Effector CD8-positive, alpha-beta T cell (primary cell): Measurements from ENCODE around the gene KPNA4.
"Not testable (repeated sequence)": the region's sequence is repeated elsewhere in the genome, so short reads cannot be mapped to it uniquely, and the experiment has no call there.

Experiments
- DNase-seq: peaks from one replicate; lab custom pipeline; 2025; lab: John Stamatoyannopoulos, UW

KPNA4 gene

GRCh38 chr3:160573955-160574525 lies 8.7 kb upstream of the KPNA4 start:
- DNase-seq = not testable (repeated sequence)

GRCh38 chr3:160569894-160570652 lies 4.7 kb upstream of the KPNA4 start:
- no peak for DNase-seq

GRCh38 chr3:160568989-160569388 lies 3.6 kb upstream of the KPNA4 start:
- no peak for DNase-seq

GRCh38 chr3:160567774-160568173 lies 2.4 kb upstream of the KPNA4 start:
- no peak for DNase-seq

- DNase-seq = no peak
Observed at GRCh38 chr3:160566499-160566898, 1.1 kb upstream of the KPNA4 start.

GRCh38 chr3:160564949-160565441 lies 376 bp downstream of the KPNA4 start:
- peak; percentile 54 for DNase-seq

- peak; percentile 5 for DNase-seq
Observed at GRCh38 chr3:160564258-160564911, 986 bp downstream of the KPNA4 start.

GRCh38 chr3:160562952-160563351 lies 2.4 kb downstream of the KPNA4 start:
- DNase-seq = no peak

GRCh38 chr3:160557571-160557970 lies 7.8 kb downstream of the KPNA4 start:
- DNase-seq = no peak

- no peak for DNase-seq
Observed at GRCh38 chr3:160556141-160556540, 9.2 kb downstream of the KPNA4 start.

- DNase-seq = no peak
Observed at GRCh38 chr3:160554980-160555379, 10.4 kb downstream of the KPNA4 start.

GRCh38 chr3:160553827-160554226 lies 11.5 kb downstream of the KPNA4 start:
- DNase-seq = no peak

GRCh38 chr3:160546727-160547126 lies 18.6 kb downstream of the KPNA4 start:
- no peak for DNase-seq

- DNase-seq = no peak
Observed at GRCh38 chr3:160545504-160545871, 19.9 kb downstream of the KPNA4 start.

- DNase-seq = no peak
Observed at GRCh38 chr3:160544844-160545503, 20.4 kb downstream of the KPNA4 start.

GRCh38 chr3:160540551-160540950 lies 24.8 kb downstream of the KPNA4 start:
- DNase-seq = no peak

GRCh38 chr3:160538895-160539294 lies 26.5 kb downstream of the KPNA4 start:
- no peak for DNase-seq

- DNase-seq = no peak
Observed at GRCh38 chr3:160537729-160538128, 27.6 kb downstream of the KPNA4 start.

GRCh38 chr3:160532371-160532770 lies 33.0 kb downstream of the KPNA4 start:
- DNase-seq = no peak

- no peak for DNase-seq
Observed at GRCh38 chr3:160531311-160531710, 34.1 kb downstream of the KPNA4 start.

GRCh38 chr3:160516391-160516790 lies 49.0 kb downstream of the KPNA4 start:
- not testable (repeated sequence) for DNase-seq

- no peak for DNase-seq
Observed at GRCh38 chr3:160501325-160501724, 64.0 kb downstream of the KPNA4 start.

GRCh38 chr3:160498202-160498601 lies 67.2 kb downstream of the KPNA4 start:
- DNase-seq = no peak
